ENCODE measurements around the gene SPI1.

SPI1 gene

GRCh38 chr11:47356129-47356997 is 22.0 kb downstream of the SPI1 start:
- DNase-seq = no peak

GRCh38 chr11:47355283-47356128 is 22.8 kb downstream of the SPI1 start:
- peak; percentile 48 for DNase-seq

- no peak for DNase-seq
These were observed 23.4 kb downstream of the SPI1 start for GRCh38 chr11:47354913-47355282.

- no peak for DNase-seq
These were observed 24.2 kb downstream of the SPI1 start for GRCh38 chr11:47353978-47354774.

GRCh38 chr11:47352556-47352955 is 25.8 kb downstream of the SPI1 start, which contains the start of gene MYBPC3:
Gene MYBPC3 (minus strand): TSS chr11:47352702. CDS start chr11:47352647, 55 bp downstream.
- no peak for DNase-seq

DNA sequence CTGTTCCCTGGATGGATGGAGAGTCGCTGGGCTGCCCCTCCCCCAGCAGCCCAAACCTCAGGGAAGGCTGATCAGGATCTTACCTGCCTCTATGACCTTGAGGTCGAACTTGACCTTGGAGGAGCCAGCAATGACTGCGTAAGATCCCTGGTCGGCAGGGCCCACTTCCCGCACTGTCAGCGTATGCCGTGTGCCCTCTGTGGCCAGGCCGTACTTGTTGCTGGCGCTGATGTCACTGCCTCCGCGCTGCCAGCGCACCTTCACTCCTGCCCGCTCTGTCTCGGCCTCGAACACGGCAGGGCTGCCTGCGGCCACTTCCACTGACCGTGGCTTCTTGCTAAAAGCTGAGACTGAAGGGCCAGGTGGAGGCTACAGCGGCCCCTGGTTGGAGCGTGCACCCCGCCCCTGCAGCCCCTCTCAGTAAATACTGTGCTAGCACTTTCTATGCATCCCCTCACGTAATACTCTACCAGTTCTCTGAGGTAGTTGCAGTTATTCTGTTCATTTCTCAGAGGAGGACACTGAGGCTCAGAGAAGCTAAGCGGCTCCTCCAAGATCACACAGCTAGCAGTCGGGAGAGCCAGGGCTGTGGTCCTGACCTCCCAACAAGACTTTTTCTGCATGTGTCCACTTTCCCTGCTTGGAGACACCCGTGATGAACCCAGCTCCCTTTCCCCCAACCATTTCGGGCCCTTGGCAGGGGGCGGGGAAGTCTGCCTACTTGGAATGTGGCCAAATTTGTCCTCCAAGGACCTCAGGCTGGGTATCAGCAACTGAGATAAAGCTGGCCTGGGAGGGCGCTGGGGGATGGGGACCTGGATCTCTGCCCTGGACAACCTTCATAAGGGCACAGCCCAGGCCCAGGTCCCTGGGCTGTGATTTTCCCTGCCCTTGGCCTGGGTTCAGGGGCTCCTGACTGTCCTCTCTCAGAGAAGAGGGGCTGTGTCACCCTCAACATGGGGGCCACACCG is 26.9 kb downstream of the SPI1 start:
- no peak for DNase-seq

DNA sequence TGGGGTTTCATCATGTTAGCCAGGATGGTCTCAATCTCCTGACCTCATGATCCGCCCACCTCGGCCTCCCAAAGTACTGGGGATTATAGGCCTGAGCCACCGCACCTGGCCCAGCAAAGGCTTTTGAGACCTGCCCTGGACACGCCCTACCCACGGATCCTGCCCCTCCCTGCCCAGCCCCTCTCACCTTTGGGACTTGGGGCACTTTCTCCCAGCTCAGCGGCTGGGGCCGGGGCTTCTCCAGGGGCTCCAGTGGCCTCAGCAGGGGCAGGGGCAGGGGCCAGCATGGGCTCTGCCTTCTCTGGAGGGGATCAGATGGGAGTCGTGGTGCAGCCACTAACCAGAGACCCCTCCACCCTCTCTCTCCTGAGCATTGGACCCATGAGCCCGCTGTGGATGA is 28.0 kb downstream of the SPI1 start:
- no peak for DNase-seq

GRCh38 chr11:47349521-47350095 is 28.7 kb downstream of the SPI1 start:
- DNase-seq = no peak

- no peak for DNase-seq
These were observed 29.5 kb downstream of the SPI1 start for GRCh38 chr11:47348859-47349258.

DNA sequence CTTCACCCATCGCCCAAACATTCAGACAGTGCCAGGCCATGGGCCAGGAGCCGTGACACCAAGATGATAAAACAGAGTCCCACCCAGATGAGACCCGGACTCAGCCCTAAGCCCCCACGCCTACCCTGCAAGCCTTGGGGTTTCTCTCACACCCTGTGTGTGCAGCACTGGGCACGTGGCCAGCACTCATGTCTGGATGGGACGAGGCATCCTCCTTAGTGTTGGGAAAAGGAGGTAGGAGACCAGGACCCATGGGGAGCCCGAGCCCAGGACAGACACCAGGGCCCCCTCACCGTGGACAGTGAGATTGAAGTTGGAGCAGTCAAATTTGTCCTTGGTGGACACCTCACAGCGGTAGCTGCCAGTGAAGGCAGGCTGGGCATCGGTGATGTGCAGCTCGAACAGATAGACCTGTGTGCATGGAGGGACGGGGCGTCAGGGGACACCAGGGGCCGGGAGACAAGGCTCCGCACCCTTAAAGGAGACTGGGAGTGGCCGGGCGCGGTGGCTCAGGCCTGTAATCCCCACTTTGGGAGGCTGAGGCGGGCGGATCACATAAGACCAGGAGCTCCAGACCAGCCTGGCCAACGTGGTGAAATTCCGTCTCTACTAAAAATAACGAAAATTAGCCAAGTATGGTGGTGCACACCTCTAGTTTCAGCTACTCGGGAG is 30.1 kb downstream of the SPI1 start:
- DNase-seq = no peak

- DNase-seq = no peak
These were observed 31.2 kb downstream of the SPI1 start for GRCh38 chr11:47347137-47347536.

- DNase-seq = no peak
These were observed 32.3 kb downstream of the SPI1 start for GRCh38 chr11:47345890-47346563.

DNA sequence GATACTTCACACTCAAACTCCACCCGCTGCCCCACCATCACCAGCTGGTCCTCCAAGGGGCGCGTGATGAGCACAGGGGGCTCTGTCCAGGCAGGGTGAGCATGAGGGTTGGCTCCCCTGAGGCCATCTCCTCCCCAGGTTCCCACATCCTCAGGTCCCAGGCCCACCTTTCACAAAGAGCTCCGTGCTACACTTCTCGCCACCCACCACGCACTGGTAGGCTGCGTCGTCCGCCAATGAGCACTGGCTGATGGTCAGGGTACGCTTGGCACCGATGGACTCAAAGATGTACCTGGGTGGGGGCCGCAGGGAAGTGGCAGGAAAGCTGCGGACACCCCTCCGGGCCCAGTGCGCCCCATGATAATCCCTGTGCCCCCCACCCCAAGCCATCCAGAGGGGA is 35.5 kb downstream of the SPI1 start:
- DNase-seq = no peak

GRCh38 chr11:47342036-47342803 is 36.1 kb downstream of the SPI1 start:
- DNase-seq = no peak

GRCh38 chr11:47340980-47341775 is 37.2 kb downstream of the SPI1 start:
- DNase-seq = no peak

GRCh38 chr11:47340010-47340409 is 38.3 kb downstream of the SPI1 start:
- no peak for DNase-seq

DNA sequence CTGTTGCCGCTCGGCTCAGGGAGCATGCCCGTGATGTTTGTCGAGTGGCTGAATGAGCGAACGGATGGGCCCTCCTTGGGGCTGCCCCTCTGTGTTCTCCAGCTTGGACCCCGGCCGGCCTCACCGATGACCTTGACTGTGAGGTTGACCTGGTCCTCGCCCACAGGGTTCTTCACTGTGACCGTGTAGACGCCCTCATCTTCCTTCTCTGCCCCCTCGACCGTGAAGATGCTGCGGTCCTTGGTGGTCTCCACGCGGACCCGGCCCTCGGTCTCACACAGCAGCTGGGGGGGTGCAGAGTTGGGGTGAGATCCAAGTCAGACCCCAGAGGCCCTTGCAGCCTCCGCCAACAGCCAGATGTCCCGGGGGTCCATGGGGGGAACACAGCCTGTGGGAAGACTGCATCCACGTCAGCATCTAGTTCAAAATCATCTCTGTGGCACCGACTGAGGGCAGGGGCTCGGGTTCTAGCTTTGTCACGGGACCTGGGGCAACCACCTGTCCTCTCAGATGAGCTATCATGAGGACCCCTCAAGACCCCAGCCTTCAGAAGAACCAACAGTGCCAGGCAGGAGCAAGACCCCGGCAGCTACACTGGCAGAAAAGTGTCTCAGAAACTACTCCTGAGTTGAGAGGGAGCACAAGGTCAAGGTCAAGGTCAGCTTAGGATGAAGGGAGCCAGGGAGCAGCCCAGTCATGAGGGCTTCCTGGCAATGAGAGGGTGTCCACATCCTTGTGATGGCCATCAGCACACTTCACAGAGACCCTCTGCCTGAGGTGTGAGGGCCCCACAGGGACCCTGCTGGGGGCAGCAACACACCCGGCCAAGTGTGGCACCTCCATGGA is 39.7 kb downstream of the SPI1 start:
- DNase-seq = no peak

Data from NCI-H446 treated with DMSO at 0.1 percent for 48 hours (cell line).